Gastroesophageal sphincter (tissue), 3 donors: ENCODE results near the gene COX14.

ENCODE experiments used
- CTCF ChIP-seq, 4 experiments: fragments of 200-600 bp in 2 of 4; fragments of 450-650 bp in 2 of 4; sonication (generic) in 1 of 4; IDR thresholded peaks; one replicate each; pipeline ENCODE4 v1.5.1; 2017 to 2019; ENCODE audit warnings: antibody characterized with exemption in 4 of 4, mild to moderate bottlenecking in 2 of 4, moderate library complexity in 2 of 4
- POLR2A ChIP-seq, 2 donors: fragments of 450-650 bp; IDR thresholded peaks; one replicate each; pipeline ENCODE4 v1.6.1; 2017; ENCODE audit warnings: antibody characterized with exemption in 2 of 2, mild to moderate bottlenecking in 2 of 2, moderate library complexity in 1 of 2
- POLR2AphosphoS5 ChIP-seq: sonication (generic); formaldehyde crosslinking; IDR thresholded peaks from one replicate; pipeline ENCODE4 v1.6.1; 2017; ENCODE audit warnings: antibody characterized with exemption

- TF ChIP-seq CTCF (IDR thresholded peaks at IDR 0.05) (no peak), POLR2A (IDR thresholded peaks at IDR 0.05) (no peak), POLR2AphosphoS5 (no peak)
Observed at GRCh38 chr12:50160643-50161042, 48.6 kb downstream of the COX14 start.
